NCI-H1092 (cell line): ENCODE data around the gene ANKRD39.
"Not testable (repeated sequence)": the region's sequence is repeated elsewhere in the genome, so short reads cannot be mapped to it uniquely, and the experiment has no call there.

ENCODE experiments used
- DNase-seq: peaks from one replicate; lab custom pipeline; 2025; lab: John Stamatoyannopoulos, UW

ANKRD39 gene

DNA sequence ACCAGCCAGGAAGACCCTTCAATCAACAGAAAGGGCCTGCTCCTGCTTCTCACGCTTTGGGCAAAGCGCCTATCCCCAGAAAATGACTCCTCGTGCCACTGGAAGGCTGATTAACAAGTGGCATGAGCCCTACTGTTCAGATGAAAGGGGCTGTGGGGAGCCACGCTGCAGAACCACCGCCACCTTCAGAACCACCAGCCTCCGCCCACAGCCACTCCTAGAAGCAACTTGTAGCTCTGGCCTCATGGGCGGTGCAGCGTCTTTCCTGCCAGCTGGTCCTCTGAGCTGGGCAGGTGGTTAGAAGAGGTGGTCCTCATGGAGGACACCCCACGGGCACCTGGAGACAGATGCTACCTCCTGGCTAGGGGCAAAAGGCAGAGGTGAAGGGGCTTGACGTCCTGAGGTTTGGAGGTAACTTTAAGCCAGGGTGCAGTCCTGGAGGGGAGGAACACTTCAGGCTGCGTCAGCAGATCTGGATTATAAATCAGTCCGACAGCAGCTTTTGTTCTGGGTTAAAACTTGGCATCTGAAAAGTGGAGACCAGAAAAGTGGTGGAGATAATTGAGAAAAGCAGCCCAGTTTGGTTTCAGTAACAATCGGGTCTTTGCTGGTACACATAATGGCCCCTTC, 12.9 kb upstream of the ANKRD39 start:
- no peak for DNase-seq

DNA sequence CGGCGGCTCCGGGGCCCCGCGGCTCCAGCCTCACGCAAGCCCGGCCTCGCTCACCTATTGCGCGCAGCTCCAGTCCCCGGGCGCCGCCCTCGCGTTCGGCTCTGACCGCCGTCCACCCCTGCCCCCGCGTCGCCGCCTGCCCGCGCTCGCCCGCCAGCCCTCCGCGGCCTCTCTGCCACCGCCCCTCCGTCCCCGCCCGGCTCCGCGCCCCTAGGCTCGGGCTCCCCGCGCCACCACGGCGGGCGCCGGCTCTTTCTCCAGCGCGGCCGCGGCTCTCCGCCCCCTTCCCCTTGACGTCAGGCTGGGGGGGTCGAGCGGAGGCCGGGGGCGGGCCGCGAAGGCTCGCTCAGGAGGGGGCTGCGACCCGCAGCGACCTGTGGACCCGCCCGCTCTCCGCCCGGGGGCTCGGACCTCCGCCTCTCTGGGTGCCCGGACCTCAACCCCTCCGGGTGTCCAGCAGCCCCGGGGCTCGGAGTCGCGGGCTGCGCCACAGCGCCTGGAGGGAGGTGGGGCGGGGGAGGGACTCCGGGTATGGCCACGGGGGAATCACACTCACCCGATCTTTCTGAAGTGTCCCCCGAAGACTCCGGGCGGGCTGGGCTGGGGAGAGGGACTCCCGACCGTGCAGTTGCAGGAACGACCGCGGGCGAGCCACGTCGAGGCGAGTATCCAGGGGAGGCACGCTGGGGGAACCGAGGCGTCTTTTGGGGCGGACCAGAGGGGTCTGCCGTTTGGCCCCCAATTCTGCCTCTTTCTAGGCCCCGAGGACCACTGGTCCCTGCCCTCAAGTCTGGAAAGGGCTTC, 12.2 kb upstream of the ANKRD39 start, which contains the start of gene SEMA4C:
Gene SEMA4C, minus strand, starts transcription at position 259 of the 804 bp plus-strand sequence. CDS start 2,194 bp downstream, outside the sequence.
- DNase-seq = no peak

DNA sequence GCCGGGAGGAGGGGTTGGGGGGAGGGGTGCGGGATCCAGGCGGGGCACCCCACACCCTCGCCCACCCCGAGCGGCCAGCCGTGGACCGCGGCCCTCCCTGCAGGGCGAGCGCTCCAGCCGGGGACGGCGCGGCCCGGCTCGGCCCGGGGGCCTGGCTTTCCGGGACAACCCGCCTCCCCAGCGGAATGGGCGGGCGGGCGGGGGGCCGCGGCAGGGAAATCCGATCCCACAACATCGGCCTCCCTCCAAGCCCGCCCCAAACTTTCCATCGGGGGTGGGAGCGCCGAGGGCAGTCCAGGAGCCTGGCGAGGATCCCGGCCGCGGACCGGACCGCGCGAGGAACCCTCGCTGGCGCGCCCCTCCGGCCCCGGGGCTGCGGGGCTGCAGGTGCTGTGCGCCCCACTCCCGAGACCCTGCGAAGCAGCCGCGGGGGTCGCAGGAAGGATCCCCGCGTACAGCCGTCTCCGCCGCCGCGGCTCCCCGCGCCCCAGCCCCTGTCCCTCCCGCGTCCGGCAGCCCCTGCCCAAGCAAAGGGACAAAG, 11.5 kb upstream of the ANKRD39 start:
- no peak for DNase-seq

DNA sequence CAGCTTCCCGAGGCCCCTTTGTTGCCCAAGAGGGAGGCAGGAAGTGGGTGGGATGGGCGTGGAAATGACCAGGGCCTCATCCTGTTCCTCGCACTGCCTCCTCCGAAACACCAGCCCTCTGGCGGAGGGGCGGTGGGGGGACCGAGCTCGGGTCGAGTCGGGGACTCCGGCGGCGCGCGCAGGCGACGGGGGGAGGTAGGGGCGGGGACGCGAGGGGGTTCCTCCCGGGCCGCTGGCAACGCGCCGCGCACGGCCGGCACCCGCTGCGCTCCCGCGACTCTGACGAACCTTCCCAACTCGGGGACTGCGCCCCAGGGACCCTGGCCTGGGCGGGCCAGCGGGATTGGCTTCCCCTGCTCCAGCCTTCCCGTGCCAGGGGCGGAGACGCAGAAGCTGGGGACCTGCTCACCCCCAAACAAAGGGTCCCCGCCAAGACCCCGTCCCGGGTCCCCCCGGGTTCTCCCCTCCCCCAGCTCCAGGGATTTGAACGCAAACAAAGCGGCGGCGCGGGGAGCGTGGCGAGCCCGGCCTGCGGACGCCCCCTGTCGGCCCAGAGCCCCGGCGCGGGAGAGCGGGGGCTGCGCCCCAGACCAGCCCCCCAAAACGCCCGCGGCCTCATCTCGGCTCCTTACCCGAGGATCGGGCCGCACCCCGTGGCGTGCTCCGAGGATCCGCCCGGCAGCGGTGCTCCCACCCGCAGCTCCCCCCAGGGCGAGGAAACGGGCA, 10.9 kb upstream of the ANKRD39 start:
- peak; percentile 66 for DNase-seq

DNA sequence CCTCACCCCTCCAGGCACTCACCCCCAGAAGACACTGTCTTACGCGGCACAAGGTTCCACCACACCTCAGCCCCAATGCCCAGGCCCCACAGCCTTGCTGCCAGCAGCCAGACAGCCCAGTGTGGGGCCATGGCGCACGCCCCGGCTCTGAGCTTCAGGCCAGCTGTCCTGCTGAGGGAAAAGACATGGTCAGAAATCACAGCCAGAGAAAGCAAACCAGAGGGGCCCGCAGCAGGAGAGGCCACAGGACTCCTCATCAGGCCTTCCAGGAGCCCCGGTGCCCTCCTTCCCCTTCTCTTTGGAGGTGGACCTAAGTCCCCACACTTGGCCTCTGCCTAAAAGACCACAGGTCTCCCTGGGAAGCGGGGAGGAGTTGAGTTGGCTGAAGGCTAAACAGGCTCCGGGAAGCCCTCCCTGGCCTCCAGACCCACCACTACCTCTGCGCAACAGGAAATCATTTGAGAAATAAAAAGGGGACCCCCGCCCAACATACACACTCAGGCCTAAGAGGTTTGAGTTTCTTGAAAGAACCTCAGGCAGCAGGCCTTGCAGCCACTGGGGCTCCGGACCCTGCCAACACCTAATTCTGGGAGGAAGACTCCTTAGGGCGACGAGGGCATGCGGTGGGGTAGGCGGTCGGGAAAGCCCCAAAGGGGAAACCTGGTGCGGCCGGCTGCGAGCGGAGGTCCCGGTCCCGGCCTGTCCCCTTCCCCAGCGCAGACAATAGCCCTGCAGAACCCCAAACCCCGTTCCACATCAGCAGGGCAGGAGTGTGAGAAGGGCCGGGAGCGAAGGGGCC, 10.1 kb upstream of the ANKRD39 start:
- DNase-seq = no peak

DNA sequence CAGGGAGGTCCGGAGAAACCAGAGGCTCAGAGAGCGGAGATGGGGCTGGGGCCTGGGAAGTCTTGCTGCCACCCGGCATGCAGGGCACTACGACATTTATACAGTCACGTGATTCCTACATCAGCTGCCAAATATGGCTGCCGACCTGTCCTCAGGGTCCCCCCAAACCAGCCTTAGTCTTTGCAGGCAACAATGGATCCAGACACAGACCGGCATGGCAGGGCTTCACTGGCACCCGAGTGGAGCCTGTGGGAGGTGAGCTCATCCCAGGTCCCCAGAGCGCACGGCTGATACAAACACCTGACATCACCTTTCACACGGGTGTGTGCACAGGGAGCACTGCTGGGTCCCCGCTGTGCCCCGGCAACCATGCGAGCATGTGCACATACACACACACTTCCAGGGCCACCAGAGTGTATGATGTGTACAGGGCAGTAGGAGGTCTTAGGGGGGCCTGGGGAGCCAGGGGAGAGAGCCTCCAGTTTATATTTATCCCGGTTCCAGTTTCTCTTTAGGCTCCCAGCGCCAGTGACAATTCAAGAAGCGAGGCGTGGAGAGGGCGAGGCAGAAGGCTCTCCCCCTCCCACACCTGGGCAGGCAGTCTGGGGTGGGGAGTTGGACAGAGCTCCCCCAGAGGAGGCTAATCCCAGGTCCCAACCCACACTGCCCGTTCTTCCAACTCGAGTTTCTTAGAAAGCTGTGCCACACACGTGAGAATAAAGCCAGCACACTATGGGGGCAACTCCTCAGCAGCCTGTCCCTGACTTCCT, 9.4 kb upstream of the ANKRD39 start:
- DNase-seq = no peak

DNA sequence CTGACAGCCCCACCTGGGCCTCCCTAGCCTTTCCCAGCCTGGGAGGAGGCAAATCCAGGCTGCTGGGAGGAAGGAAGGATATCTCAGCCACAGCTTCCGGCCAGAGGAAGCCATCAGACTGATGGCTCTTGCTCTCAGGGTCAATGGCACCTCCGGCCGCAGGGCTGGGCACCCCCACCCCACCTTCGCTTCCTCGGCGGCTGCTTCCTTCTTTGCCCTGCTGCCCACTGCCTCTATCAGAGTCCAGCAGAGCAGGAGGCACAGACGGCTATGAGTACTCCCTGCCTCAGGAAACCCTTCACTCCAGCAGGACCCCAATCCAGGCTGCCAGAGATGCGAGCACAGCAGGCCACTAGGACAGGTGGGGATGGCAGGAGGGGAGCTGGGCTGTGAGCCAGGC, 8.8 kb upstream of the ANKRD39 start:
- DNase-seq = no peak

DNA sequence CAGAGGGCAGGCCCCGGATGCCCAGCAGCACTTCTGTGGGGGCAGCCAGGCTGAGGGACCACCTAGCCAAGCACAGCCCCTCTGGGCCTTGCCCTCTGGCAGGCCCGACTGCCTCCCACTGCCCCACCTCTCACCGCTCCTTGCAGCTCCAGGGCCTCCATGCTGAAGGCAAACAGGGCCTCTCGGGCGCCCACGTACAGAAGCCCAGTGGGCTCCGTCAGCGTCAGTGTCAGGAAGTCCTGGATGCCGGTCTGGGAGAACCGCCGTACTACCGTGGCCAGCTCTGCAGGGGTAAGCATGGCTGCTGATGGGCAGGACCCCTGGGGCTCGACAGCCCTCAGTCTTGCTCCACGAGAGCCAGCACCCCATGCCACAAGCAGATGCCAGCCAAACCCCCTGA, 8.3 kb upstream of the ANKRD39 start:
- DNase-seq = no peak

DNA sequence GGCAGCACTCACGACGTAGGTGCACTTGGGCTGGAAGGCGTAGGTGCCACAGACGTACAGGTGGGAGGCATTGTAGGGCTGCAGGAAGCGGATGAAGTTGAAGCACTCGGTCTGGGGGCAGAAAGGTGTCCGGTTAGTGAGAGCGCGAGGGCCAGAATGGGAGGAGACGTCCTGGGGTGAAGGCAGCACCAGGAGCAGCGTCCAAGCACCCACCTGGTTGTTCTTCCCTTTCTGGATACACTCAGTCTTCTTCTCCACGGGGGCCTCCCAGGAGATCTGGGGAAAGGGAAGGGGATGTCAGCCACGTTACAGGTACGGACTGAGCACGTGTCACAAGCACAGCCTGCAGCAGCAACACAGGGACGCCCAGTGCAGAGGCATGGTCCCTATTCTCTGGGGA, 7.8 kb upstream of the ANKRD39 start:
- no peak for DNase-seq

DNA sequence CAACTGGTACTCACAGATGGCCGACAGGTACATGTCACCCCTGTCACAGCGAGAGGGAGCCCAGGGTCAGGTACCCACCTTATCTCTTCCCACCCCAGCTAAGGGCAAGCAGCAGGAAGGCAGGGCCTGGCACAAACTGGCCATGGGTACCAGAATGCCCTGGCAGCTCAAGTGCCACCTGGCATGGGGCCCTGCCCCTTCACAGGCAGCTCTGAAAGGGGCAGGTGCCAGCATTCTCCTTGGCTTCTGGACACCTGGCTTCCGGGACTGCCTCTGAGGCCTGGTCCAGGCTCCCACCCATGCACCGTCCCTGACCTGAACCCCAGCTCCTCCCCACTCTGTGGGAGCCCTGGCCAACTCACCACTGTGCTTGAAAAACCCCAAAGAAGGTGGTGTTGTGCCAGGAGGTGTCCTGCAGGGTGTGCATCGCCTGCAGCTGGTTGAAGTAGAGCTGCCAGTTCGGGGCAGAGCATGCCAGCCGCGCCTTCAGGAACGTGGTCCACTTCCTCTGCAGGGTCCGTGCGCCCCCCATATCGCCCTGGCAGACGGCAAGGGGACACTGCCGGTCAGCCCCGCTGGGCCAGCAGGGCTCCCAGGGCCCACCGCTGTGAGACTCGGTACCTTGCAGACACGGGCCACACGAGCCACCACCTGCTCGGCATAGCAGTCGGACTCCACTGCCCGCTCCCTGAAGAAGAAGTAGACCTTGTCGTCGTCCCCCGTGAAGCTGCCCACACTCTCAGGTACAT, 6.7 kb upstream of the ANKRD39 start:
- DNase-seq = no peak

DNA sequence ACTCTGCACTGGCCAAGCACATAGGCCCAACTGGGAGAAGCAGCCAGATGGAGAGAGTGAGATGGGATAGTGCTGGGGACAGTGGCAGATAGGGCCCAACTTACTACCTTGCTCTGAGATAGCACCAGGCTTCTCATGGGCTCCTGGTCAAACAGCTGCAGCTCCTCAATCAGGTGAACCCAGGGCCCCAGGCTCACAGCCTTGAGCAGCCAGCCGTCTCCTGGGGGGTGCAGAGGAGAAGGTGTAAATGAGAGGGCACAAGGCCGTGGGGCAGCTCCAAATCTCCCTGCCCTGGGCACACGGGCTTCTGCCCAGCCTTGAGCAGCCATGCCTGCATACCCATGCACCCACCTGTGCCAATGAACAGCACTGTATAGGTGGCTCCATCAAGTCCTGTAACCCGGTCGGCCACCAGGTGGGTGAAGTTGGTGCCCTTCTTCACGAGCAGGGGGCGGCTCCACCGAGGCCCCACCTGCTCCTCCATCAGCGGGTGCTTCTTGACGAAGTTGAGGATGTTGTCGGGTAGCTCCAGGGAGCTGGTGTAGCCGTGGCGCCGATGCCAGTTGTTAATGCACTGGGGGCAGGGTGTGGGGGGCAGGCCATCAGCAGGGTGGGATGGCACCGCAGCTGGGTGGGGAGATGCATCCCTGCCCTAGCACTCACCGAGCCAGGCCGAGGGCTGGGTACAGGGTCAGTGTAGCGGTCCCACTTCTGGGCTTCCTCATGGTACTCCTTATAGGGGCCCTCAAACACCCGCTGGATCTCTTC, 5.9 kb upstream of the ANKRD39 start:
- no peak for DNase-seq

DNA sequence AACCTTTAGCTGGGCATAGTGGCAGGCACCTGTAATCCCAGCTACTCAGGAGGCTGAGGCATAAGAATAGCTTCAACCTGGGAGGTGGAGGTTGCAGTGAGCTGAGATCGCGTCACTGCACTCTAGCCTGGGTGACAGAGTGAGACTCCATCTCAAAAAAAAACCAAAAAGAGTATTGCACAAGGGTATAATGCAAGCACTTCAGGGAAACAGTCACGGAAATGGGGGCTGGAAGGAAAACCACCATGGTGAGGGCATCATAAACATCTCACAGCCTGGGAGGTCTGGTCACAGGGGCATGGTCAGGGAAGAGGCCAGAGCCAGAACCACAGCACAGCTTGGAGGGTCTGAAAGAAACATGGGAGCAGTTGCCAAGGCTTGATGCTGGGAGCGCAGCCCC, 5.2 kb upstream of the ANKRD39 start:
- DNase-seq = not testable (repeated sequence)

DNA sequence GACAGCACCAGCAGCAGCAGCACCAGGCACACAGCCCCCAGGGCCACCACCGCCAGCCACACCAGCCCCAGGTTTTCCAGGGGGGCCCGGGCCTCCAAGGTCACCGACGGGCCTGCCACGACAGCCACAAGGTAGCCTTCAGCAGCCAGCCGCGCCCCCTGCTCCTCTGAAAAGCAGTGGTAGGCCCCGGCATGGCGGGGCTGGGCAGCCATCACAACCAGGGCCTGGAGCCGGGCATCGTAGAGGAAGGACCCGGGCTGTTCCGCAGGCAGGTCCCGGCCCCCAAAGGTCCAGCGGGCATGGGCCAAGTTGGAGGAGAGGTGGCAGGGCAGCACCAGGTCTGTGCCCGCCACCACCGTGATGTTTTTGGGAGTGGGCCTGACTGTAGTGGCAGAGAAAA, 3.3 kb upstream of the ANKRD39 start:
- DNase-seq = no peak

DNA sequence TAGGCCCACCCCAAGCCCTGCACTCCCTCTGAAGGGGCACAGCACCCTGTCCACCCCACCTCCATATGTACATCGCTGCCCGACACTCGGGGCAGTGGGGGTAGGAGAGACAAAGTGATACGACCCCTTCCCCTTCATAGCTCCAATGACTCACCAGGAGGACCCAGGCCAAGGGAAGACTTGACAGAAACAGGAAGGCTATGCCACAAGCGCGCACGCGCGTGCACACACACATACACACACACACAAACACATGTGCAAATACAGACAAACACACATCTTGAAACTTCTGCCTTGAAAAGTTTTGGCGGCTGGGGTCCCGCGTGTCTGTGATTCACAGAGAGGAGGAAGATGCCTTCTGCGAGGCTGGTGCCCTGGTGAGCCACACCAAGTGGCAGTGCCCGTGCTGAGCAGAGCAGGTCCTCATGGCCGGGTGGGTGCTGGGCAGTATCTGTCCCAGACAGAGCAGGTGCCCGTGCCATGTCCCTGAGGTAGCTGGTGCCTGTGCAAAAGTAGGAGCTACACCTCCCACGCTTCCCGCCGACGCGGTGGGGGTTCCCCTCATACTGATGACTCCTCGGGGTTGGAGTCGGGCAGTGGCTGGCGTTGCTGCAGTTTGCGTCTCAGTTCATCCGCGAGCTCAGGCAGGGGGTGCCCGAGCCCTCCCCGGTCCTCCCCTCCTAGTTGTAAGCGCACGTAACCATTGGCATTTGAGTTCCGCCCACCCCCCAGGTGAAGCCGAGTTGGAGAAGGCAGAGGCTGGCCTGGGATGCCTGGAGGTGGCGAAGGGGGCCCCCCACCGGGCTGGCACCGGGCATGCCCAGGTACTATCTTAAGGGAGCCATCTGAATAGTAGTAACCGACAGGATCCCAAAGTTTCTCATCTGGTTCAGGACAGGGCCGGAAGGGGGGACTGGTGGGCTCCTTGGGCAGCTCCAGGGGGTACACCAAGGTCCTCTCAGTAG, 2.5 kb upstream of the ANKRD39 start:
- no peak for DNase-seq

DNA sequence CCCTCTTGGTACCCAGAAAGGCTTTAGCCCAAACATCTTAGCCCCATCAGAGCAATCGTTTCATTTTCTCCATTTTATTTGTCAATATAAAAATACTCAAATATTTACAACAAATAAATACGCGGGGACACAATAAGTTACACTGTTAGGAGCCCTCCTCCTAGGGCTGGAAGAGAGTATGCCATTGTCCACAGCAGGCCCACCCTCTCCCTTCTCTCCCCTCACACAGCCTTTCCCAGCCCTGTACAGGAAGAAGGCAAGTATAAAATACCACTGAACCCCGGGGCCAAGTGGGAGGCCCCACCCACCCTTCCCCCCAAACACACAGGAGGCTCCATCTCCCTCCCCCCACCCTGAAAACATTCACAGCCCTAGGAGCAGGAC, 1.9 kb upstream of the ANKRD39 start:
- no peak for DNase-seq

DNA sequence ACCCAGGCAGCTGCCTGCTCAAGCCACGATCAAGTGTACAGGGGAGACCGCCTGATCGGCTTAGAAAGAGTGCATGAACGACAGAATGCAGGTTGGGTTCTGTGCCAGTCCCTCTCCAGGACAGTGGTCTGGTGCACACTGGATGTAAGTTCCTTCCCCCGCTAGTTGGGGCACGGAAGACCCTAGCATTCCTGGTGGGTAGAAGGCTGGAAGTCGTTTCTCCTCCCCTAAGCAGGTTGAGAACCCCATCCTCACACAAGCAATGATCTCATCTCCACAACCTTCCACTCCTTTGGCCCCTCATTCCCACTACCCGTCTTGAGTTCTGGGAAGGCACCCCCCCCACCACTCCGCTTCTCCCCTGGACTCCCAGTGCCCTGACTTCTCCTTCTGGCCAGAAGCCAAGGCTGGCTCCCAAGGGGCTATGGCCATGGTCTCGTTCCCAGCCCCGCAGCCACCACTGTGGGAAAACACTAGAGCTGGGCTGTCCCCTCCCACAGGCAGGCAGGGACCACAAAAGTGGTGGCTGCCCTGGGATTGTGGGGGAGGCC, 1.4 kb upstream of the ANKRD39 start:
- no peak for DNase-seq

DNA sequence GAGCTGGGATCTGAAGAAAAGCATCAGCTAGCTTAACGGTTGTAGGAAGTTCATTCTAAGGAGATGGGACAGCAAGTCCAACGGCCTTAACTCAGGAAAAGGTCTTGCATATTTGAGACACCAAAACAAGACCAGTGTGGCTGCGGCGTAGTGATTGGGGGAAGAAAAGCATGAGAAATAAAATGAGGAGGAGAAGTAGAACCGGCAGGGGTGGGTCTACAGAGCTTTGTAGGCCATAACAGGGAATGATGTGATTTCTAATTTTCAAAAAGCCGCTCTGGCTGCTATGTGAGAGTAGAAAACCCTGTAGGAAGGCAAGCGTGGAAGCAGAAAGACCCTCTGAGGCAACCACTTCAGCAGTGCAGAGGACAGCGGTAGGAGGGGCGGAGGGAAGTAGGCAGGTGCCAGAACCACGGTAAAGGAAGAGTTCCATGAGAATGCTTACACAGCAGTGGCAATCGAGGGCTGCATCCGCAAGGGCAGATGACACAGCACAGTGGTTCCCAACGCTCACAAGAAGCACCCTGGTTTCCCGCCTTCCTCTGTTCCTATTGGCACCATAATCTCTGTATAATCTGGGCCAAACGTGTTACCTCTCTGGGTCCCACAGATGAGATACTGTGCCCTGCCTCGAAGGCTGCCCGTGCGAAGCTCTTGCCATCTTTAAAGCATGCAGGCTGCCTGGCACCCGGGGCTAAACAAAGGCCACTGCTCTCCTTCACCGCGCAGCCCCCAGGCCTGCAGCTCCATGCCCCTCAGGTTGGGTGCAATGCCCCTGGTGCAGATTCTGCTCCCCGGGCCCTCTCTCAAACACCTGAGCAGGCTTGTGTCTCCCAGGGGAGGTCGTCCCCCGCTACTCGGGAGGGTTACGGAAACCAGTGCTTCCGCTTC, 795 bp downstream of the ANKRD39 start:
- no peak for DNase-seq
